Medulla oblongata (tissue), 1 donor: ENCODE results near the gene GNB1.

Experiments used
- DNase-seq: peaks from one replicate; pipeline ENCODE4 v3.0.0-alpha.2; 2015; ENCODE audit errors: extremely low spot score

The GNB1 gene

DNA sequence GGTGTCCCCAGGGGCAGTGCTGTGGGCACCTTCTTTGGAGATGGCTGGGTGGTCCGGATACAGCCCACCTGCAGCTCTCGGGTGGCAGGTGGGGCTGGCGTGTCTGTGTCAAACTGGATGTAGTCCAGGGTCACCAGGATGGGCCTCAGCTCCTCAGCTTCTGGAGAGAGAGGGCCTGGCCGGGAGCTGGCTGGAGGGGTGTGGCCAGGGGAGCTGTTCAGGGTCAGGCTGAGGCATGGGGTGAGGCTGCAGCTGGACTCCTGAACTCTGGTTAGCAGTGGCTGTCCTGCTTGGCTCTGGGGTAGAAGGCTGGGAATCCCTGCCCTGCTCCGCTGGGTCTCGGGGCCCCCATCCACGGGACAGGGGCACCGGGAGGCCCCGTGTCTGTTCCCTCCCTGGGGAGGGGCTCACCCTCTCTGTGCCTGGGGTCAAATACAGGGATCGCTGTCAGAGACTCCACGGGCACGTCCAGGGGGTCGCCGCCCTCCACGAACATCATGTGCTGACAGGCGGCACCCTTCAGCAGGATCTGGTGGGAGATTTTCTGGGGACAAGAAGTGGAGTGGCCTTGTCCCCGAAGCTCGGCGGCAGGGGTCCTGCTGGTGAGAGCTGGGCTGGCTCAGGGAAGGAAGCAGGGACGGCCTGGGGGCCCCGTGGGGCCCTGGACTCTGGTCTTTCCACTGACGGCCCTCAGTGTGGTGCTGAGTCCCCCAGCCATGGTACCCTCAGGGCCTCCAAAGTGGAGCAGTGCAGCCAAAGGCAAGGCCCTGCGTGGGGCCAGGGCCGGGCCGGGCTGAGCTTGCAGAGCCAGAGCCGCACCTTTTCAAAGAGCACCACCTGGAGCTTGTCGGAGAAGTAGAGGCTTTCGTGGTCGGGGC is 32.3 kb upstream of the GNB1 start:
- DNase-seq = no peak

- DNase-seq = no peak
Measured at GRCh38 chr1:1922702-1922955, 31.7 kb upstream of the GNB1 start.

- no peak for DNase-seq
Measured at GRCh38 chr1:1921901-1922701, 31.2 kb upstream of the GNB1 start.

GRCh38 chr1:1921459-1921862 is 30.6 kb upstream of the GNB1 start:
- no peak for DNase-seq

DNA sequence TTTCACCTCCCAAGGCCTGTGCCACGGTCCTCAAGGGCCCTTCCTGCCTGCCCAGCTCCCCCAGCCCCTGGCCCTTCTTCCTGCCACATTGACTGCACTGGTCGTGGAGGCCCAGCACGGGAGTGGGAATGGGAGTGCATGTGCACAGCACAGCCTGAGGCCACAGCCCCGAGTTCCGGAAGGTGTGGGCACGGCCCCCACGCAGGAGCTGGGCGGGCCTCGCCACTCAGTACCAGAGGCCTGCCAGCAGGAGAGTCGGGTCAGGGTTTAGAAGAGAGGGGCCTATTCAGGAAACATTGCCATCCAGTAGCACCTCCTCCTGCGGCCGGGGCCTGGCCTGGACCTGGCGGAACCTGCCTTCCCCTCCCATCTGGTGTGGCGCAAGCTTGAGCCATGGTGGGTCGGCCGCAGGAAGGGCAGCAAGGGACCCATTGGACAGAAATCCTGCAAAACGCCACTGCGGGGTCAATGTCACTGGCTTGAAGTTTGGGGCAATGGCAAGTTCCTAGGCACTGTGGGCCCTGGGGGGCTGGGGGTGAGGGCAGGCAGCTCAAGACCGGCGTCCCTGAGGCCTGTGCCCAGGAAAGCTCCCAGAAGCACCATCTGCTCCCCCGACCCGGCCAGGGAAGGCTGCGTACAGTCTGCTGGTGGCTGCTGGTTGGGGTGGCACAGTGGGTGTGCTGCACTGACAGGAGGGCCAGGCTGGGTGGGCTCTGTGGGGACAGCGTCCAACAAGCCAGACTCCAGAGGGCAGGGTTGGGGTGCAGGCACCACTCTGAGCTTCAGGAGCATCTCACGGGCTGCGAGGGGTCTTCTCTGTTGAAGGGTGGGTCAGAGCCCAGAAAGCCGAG is 29.9 kb upstream of the GNB1 start:
- DNase-seq = no peak

DNA sequence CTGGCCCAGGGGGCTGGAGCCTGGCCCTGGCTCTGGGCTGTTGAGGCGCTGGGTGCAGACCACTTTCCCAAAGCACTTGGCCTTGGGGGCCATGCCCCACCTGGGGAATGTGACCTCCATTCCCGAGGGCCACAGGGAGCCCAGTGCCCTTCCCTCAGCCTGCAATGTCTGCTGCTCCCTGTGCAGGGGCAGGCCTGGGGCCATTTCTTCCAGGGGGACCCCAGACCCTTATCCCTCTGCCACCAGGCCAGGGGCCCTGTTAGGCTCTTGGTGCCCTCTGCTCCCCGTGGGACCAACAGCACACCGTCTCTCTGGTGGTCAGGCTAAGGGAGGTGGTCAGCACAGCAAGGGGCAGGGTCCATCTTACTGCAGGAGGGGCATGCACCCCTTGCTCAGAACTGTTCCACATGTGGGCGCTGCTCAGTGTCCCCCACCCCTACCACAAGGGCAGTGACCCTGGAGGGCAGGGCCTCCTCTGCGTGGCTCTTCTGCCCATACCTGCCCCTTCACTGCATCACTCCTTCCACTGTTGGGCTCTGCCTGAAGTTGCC is 29.2 kb upstream of the GNB1 start:
- no peak for DNase-seq

GRCh38 chr1:1919304-1920056 is 28.6 kb upstream of the GNB1 start:
- peak; percentile 95 for DNase-seq

- no peak for DNase-seq
Measured at GRCh38 chr1:1918901-1919303, 28.0 kb upstream of the GNB1 start, which contains the start of gene TMEM52. Gene TMEM52 (minus strand): TSS chr1:1919279. CDS start chr1:1919265, 14 bp downstream.

GRCh38 chr1:1917995-1918900 is 27.4 kb upstream of the GNB1 start:
- no peak for DNase-seq

DNA sequence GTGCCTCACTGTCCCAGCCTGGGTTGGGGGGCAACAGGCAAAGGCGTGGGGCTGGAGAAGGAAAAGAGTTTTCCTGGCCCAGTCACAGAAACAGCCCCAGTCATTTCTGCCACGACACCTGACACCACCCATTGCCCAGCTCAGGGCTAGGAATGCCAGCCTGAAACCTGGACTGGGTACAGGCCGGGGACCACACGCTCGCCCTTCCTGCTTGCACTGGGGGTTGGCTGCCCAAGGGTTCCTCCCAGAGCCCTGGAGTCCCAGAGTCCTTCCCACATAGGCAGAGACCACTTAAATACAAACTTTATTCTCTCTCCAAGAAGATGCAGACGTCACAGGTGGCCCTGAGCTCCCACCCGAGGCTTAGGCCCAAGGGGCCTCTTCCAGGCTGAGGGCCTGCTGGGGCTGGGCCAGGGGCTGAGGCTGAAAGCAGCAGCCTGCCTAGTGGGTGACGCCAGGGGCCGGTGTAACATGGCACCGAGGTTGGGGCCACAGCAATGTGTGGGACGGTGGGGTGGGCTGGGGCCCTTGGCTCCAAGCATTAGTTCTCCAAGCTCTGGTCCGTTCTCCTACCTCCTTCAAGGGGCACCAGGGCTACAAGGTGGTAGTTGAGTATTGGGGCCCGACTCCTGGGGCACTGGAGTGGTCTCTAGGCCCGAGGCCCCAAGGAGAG is 26.6 kb upstream of the GNB1 start:
- no peak for DNase-seq

- DNase-seq = no peak
Measured at GRCh38 chr1:1916851-1917251, 26.0 kb upstream of the GNB1 start.

- no peak for DNase-seq
Measured at GRCh38 chr1:1915911-1916840, 25.3 kb upstream of the GNB1 start.

- no peak for DNase-seq
Measured at GRCh38 chr1:1914971-1915692, 24.2 kb upstream of the GNB1 start, which contains the start of gene CALML6. Gene CALML6 (plus strand): TSS chr1:1915260. CDS start chr1:1915281, 21 bp downstream.

DNA sequence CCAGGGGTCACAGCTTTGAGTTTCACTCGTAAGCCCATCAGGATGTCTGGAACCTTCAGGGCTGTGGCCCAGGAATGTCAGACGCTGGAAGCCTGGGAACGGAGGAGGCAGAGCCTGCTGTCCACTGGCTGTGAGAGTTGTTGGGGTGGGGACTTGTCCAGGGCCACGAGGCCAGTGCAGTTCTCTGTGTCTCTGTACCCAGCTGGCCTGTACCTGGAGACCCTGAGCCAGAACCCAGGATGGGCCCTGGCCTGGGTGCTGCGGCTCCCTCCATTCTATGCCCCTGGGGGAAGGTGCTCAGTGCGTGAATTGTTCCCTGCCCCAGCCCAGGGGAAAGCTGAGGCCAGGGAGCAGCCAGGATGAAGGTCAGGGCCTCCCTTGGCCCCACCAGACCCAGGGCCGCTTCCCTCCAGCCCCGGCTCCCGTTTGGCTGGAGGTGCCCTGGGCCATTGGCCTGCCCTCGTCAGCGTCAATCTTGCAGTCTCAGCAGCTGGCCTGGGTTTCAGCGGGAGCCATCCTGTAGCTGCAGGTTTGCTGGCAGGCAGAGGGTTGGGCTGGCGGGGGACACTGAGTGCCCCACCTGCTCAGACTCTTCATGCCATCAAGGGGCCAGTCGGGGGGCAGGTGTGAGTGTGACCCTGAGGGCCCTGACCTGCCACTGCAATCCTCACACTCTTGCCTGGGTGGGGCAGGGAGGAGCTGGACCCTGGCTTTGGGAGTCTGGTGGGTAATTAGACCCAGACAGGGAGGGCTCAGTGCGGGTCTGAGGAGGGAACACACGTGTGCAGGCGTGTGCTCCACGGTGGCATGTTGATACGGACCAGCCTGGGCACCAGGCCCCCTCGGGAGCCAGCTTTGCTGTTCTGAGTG is 23.4 kb upstream of the GNB1 start:
- DNase-seq = no peak

DNA sequence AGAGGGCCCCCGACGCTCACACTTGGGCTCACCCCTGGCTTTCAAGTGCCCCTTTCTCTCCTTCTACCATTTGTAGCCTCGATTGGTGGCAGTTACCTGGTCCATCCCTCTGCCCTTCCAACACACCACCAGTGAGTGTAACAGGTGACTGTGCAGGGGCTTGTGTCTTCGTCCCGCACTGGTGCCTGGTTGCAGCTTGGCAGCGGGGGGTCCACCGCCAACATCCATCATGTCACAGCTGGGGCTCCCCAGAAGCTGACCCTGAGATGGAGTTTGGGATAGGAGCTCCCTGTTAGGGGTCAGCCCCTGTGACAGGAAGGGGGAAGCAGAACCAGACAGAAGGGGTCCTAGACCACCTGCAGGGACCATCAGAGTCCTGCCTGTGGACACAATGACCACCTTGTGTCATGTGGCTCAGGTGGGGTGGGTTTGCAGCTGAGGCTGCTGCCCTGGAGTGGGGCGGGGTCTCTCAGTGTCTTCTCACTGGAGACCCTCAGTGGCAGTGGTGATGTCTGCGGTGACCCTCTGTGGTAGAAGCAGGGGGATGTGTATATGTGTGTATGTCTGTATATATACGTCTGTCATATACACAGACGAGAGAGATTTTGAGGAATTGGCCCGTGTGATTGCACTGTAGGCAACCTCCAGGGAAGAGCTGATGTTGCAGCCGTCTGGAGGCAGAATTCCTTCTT is 20.6 kb upstream of the GNB1 start:
- no peak for DNase-seq
